GM18498 (cell line): ENCODE results near the gene GSTT2.
"Not testable (repeated sequence)": the region's sequence is repeated elsewhere in the genome, so short reads cannot be mapped to it uniquely, and the experiment has no call there.

Experiments used
- ATAC-seq: cut with Tn5 transposase; IDR thresholded peaks from one replicate; pipeline ENCODE4 v1.9.1; 2021; ENCODE audit warnings: mild to moderate bottlenecking, moderate library complexity; ENCODE audit not compliant: unreplicated experiment

The GSTT2 gene

GRCh38 chr22:23979557-23980240 is at the start of gene GSTT2:
Gene GSTT2, plus strand, starts transcription at chr22:23980134.
- not testable (repeated sequence) for ATAC-seq

- ATAC-seq, result no peak
These were observed 41.5 kb upstream of the GSTT2 start for GRCh38 chr22:23938328-23939016.

DNA sequence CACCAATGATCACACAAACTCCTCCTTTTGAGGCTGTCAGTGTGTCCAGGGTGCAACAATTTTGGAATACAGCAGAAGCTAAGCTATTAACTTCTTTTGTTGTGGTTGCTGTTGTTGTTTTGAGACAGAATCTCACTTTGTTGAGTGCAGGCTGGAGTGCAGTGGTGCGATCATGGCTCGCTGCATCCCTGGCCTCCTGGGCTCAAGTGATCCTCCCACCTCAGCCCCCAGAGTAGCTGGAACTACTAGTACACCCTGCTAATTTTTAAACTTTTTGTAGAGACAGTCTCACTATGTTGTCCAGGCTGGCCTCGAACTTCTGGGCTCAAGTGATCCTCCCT is 40.9 kb upstream of the GSTT2 start:
- ATAC-seq, result no peak

- ATAC-seq, result not testable (repeated sequence)
These were observed 39.8 kb upstream of the GSTT2 start for GRCh38 chr22:23940166-23940565.

GRCh38 chr22:23947391-23947790 is 32.5 kb upstream of the GSTT2 start:
- ATAC-seq, result not testable (repeated sequence)

DNA sequence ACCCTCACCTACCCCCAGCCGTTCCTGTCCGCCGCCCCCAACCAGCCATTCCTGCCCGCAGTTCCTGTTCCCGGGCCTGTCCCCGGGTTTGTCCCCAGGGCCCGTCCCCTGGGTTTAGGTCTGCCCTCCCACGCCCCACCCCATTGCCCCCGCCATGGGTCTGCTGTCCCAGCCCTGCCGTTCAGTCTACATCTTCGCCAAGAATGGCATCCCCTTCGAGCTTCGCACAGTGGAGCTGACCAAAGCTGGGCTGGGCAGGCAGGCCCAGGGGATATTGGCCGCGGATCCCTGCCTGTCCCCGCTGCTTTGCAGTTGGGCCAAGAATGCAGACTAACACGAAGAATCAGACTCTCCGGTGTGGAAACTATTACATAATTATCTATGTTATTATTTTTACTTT is 30.2 kb upstream of the GSTT2 start:
- ATAC-seq, result not testable (repeated sequence)

GRCh38 chr22:23951383-23951782 is 28.6 kb upstream of the GSTT2 start:
- not testable (repeated sequence) for ATAC-seq

DNA sequence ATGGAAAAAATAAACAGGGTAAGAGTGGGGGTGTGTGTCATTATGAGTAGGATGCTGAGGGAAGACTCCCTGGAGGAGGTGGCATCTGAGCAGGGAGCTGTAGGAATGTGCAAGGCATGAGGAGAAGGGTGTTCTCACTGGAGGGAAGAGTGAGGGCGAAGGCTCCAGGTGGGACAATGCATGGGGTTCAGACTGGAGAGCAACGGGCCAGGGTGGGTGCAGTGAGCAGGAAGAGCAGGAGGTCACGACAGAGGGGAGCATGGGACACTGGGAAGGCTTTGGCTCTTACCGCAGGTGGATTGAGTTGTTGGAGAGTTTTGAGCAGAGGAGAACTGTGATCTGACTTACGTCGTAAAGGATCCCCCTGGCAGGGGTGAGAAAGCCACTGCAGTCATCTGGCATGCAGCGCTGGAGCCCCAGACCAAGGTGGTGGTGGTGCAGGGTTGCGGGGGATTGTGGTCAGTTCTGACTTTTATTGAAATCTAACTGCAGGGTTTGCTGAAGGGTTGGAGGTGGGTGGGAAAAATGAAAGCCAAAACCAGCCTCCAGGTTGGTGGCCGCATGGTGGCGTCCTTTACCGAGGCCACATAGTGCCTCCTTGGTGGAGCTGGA is 27.0 kb upstream of the GSTT2 start:
- ATAC-seq, result not testable (repeated sequence)

- not testable (repeated sequence) for ATAC-seq
These were observed 26.4 kb upstream of the GSTT2 start for GRCh38 chr22:23953485-23953884.

DNA sequence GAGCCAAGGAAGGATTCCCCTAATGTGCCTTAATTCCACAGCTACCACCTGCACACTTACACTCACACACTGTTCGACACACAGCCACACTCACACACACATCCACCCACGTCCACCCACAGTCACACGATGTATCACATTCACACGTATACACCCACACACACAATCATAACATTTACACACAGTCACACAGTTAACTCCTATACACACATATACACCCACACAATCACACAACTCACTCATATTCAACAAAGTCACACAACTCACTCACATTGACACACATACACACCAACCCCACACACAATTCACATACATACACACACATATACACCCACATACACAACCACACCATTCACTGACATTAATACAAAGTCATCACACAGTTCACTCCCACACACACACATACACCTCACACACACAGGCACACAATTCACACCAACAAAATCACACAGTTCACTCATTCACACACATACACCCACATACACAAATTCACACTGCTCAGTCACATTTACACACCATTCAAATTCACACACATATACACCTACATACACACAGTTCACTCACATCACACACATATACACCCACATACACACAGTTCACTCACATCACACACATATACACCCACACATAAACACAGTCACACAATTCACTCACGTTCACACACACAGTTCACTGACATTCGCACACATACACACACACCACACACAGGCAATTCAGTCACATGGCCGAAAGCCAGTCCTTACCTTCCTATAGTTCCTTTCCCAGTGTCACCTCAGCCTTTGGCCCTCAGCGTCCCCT is 25.5 kb upstream of the GSTT2 start:
- not testable (repeated sequence) for ATAC-seq

- not testable (repeated sequence) for ATAC-seq
These were observed 25.0 kb upstream of the GSTT2 start for GRCh38 chr22:23954991-23955305.

DNA sequence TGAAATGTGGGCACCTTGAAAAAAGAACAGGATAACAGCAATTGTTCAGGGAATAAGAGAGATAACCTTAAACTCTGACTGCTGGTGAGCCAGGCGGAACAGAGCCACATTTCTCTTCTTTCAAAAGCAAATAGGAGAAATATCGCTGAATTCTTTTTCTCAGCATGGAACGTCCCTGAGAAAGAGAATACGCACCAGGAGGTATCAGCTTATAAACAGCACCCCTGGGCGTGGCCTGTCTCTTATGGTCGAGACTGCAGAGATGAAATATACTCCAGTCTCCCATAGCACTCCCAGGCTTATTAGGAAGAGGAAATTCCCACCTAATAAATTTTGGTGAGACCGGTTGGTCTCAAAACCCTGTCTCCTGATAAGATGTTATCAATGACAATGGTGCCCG is 24.0 kb upstream of the GSTT2 start:
- not testable (repeated sequence) for ATAC-seq

GRCh38 chr22:23956301-23956900 is 23.5 kb upstream of the GSTT2 start:
- peak; percentile 46 for ATAC-seq

GRCh38 chr22:23961084-23961771 is 18.7 kb upstream of the GSTT2 start, which contains the start of gene GSTT2B:
Gene GSTT2B, minus strand, starts transcription at chr22:23961195. Its CDS starts 64 bp downstream, at chr22:23961131.
- ATAC-seq, result not testable (repeated sequence)

GRCh38 chr22:23966094-23966493 is 13.8 kb upstream of the GSTT2 start:
- peak; percentile 24 for ATAC-seq

GRCh38 chr22:23966568-23966967 is 13.4 kb upstream of the GSTT2 start, which contains the start of gene DDTL:
Gene DDTL, plus strand, starts transcription at chr22:23966888. Its CDS starts 27 bp downstream, at chr22:23966915.
- ATAC-seq, result peak; percentile 92

GRCh38 chr22:23969071-23969470 is 10.9 kb upstream of the GSTT2 start:
- ATAC-seq, result no peak

- no peak for ATAC-seq
These were observed 9.7 kb upstream of the GSTT2 start for GRCh38 chr22:23970201-23970641.

- no peak for ATAC-seq
These were observed 9.0 kb upstream of the GSTT2 start for GRCh38 chr22:23970816-23971486.
